HEK293 (cell line): ENCODE measurements around the gene DGCR2.

Experiments
- BCL11A ChIP-seq: fragments of 450-650 bp; formaldehyde crosslinking; IDR thresholded peaks from 2 replicates; pipeline ENCODE4 v1.5.1; 2016; ENCODE audit warnings: low read depth, missing biosample characterization, missing genetic modification characterization
- YY1 ChIP-seq: fragments of 450-650 bp; formaldehyde crosslinking; IDR thresholded peaks from 2 replicates; pipeline ENCODE4 v1.5.1; 2018; ENCODE audit warnings: missing biosample characterization, missing genetic modification characterization
- ZBTB48 ChIP-seq: fragments of 450-650 bp; formaldehyde crosslinking; IDR thresholded peaks from 2 replicates; pipeline ENCODE4 v1.5.1; 2016; ENCODE audit warnings: missing biosample characterization, missing genetic modification characterization
- ZNF138 ChIP-seq: fragments of 450-650 bp; formaldehyde crosslinking; IDR thresholded peaks from 2 replicates; pipeline ENCODE4 v1.5.1; 2016; ENCODE audit warnings: missing biosample characterization, missing genetic modification characterization, borderline replicate concordance
- ZNF530 ChIP-seq: fragments of 450-650 bp; formaldehyde crosslinking; IDR thresholded peaks from 2 replicates; pipeline ENCODE4 v1.5.1; 2016; ENCODE audit warnings: low read depth, missing biosample characterization, missing genetic modification characterization
- ZNF561 ChIP-seq: fragments of 450-650 bp; IDR thresholded peaks from 2 replicates; pipeline ENCODE4 v1.5.1; 2018; ENCODE audit warnings: missing biosample characterization, missing genetic modification characterization, borderline replicate concordance
- ZNF747 ChIP-seq: fragments of 450-650 bp; formaldehyde crosslinking; IDR thresholded peaks from 2 replicates; pipeline ENCODE4 v1.5.1; 2016; ENCODE audit warnings: missing biosample characterization, missing genetic modification characterization
- TF ChIP-seq, protein P1 (sequence below): fragments of 450-650 bp; formaldehyde crosslinking; IDR thresholded peaks from 2 replicates; pipeline ENCODE4 v1.5.1; 2016; ENCODE audit warnings: missing biosample characterization, missing genetic modification characterization

DNA sequence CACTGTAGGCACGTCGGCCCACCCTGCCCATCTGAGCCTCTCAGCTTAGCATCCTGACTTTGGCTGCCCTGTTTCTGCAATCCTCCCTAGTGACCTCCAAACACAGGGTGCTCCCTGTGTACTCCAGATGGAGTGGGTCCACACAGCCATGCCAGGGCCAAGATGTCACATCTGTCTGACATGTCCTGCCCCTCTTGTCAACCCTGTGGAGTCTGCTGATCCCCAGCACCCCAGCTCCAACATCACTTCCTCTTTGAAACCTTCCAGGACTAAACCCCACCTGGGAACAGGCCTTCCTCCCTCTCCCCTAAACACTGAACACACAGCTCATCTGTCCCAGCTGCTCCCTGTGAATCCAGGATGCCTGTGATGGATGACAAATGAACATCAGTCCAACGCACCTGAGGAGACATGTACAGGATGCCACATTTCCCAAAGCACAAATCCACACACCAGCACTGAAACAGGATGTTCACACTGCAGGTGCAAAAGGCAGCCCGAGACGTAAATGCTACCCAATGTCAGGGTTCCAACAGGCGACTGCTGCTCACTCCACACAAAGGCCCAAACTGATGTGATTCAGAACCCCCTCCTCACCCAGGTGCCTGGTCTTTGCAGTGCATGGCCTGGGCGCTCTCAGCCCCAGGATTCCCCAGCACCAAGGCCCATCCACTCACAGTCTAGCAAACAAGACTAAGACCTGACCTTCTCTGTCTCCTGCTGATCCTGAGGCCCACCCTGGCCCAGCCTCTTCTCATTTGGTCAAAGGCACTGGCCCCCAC is 6.9 kb upstream of the DGCR2 start:
- TF ChIP-seq BCL11A = no peak
- TF ChIP-seq ZBTB48 (tag by site-specific recombination) = no peak
- TF ChIP-seq YY1 (tag by site-specific recombination) = no peak
- no peak for TF ChIP-seq ZNF530 (tag by site-specific recombination)
- no peak for TF ChIP-seq ZNF138 (tag by site-specific recombination)
- TF ChIP-seq ZNF561 (tag by site-specific recombination) = no peak
- TF ChIP-seq, protein P1, sequence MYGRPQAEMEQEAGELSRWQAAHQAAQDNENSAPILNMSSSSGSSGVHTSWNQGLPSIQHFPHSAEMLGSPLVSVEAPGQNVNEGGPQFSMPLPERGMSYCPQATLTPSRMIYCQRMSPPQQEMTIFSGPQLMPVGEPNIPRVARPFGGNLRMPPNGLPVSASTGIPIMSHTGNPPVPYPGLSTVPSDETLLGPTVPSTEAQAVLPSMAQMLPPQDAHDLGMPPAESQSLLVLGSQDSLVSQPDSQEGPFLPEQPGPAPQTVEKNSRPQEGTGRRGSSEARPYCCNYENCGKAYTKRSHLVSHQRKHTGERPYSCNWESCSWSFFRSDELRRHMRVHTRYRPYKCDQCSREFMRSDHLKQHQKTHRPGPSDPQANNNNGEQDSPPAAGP (tag by site-specific recombination) = no peak
- TF ChIP-seq ZNF747 (tag by site-specific recombination) = no peak
